ENCODE results near the gene SPATS2.

DNA sequence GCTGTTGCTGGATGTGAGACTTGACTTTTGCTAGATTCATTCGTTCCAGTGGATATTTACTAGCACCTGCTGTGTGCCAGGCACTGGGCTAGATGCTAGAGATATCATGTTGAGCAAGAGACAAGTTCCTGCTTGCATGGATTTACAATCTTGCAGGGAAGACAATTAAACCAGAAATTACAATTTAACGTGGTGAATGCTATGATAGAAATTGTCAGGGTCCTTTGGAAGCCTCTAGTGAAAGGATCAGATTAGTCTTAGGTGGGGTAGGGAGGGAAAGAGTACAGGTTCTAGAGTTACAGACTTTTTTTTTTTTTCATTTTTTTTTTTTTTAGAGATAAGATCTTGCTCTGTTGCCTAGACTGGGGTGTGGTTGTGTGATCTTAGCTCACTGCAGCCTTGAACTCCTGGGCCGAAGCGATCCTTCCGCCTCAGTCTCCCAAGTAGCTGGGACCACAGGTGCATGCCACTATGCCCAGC, 36.7 kb downstream of the SPATS2 start:
- TF ChIP-seq ZNF600 (tag by site-specific recombination; IDR thresholded peaks at IDR 0.05) (no peak), ZBTB26 (tag by site-specific recombination; optimal IDR thresholded peaks at IDR 0.05) (no peak), CTCF (tag by site-specific recombination; IDR thresholded peaks at IDR 0.05) (no peak), HOXC10 (CRISPR knock-in tag; IDR thresholded peaks at IDR 0.05) (no peak), ZNF274 (IDR thresholded peaks at IDR 0.05; ENCODE audit: low read length) (no peak), ZNF274 (tag by site-specific recombination; IDR thresholded peaks at IDR 0.05; ENCODE audit: borderline replicate concordance) (no peak), ZNF629 (tag by site-specific recombination; IDR thresholded peaks at IDR 0.05) (no peak), ZNF138 (tag by site-specific recombination; IDR thresholded peaks at IDR 0.05; ENCODE audit: borderline replicate concordance) (no peak), HOXA7 (CRISPR knock-in tag; IDR thresholded peaks at IDR 0.05; ENCODE audit: borderline replicate concordance) (no peak), ZNF214 (tag by site-specific recombination; IDR thresholded peaks at IDR 0.05; ENCODE audit: borderline replicate concordance) (no peak)
- TF ChIP-seq, protein P1, sequence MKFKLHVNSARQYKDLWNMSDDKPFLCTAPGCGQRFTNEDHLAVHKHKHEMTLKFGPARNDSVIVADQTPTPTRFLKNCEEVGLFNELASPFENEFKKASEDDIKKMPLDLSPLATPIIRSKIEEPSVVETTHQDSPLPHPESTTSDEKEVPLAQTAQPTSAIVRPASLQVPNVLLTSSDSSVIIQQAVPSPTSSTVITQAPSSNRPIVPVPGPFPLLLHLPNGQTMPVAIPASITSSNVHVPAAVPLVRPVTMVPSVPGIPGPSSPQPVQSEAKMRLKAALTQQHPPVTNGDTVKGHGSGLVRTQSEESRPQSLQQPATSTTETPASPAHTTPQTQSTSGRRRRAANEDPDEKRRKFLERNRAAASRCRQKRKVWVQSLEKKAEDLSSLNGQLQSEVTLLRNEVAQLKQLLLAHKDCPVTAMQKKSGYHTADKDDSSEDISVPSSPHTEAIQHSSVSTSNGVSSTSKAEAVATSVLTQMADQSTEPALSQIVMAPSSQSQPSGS (tag by site-specific recombination; IDR thresholded peaks at IDR 0.05; ENCODE audit: low read depth), result no peak
